NB4 (cell line): ENCODE results near the gene DUSP21.

Experiments
- CTCF ChIP-seq: IDR thresholded peaks from one replicate; pipeline ENCODE4 v1.5.1; 2012; ENCODE audit warnings: low read depth, low read length
- MAX ChIP-seq: IDR thresholded peaks from 2 replicates; pipeline ENCODE4 v1.6.1; 2011; ENCODE audit warnings: low read depth, low read length
- MYC ChIP-seq: IDR thresholded peaks from 2 replicates; pipeline ENCODE4 v1.6.1; 2011; ENCODE audit warnings: low read depth, low read length
- POLR2A ChIP-seq: IDR thresholded peaks from 2 replicates; pipeline ENCODE4 v1.6.1; 2011; ENCODE audit warnings: mild to moderate bottlenecking; ENCODE audit not compliant: insufficient read length; ENCODE audit errors: extremely low read depth

GRCh38 chrX:44842550-44843317, 1.1 kb upstream of the DUSP21 start:
- no peak for TF ChIP-seq CTCF
- no peak for TF ChIP-seq POLR2A
- TF ChIP-seq MYC = no peak
- TF ChIP-seq MAX = no peak
